OCI-LY1 (cell line): ENCODE data around the gene MX2.
"Not testable (repeated sequence)": the region's sequence is repeated elsewhere in the genome, so short reads cannot be mapped to it uniquely, and the experiment has no call there.

Source experiments
- H2AFZ ChIP-seq: fragments of 200-600 bp; sonication (generic), shearing (Covaris generic); 2 replicates; pipeline ENCODE4 v1.6.0; 2014; ENCODE audit warnings: antibody characterized with exemption, mild to moderate bottlenecking, low read length
- H3F3A ChIP-seq: fragments of 200-600 bp; sonication (generic), shearing (Covaris generic); 2 replicates; pipeline ENCODE4 v1.6.0; 2014; ENCODE audit warnings: mild to moderate bottlenecking, antibody characterized with exemption, low read length, moderate library complexity; ENCODE audit not compliant: insufficient read depth
- H3K27ac ChIP-seq: fragments of 200-600 bp; sonication (generic); 2 replicates; pipeline ENCODE4 v1.5.1; 2014; ENCODE audit warnings: low read length, mixed run types, mild to moderate bottlenecking, low read depth; ENCODE audit not compliant: poor library complexity, severe bottlenecking
- H3K27me3 ChIP-seq: fragments of 200-600 bp; sonication (generic); 2 replicates; pipeline ENCODE4 v1.6.0; 2014; ENCODE audit warnings: antibody characterized with exemption, mild to moderate bottlenecking, low read length, moderate library complexity; ENCODE audit not compliant: insufficient read depth
- H3K36me3 ChIP-seq: fragments of 200-600 bp; sonication (generic); 2 replicates; pipeline ENCODE4 v1.6.1; 2014; ENCODE audit warnings: mild to moderate bottlenecking, antibody characterized with exemption, low read length, moderate library complexity, mixed read lengths; ENCODE audit not compliant: insufficient read depth
- H3K4me1 ChIP-seq: fragments of 200-600 bp; sonication (generic); 2 replicates; pipeline ENCODE4 v1.5.1; 2014; ENCODE audit warnings: mild to moderate bottlenecking, low read length, moderate library complexity; ENCODE audit not compliant: insufficient read depth, severe bottlenecking
- H3K4me2 ChIP-seq: fragments of 200-600 bp; sonication (generic), shearing (Covaris generic); 2 replicates; pipeline ENCODE4 v1.6.1; 2014; ENCODE audit warnings: low read length
- H3K4me3 ChIP-seq: fragments of 200-600 bp; sonication (generic); 2 replicates; pipeline ENCODE4 v1.5.1; 2014; ENCODE audit warnings: low read length, low read depth, mild to moderate bottlenecking, mixed read lengths; ENCODE audit not compliant: poor library complexity, severe bottlenecking
- H3K79me2 ChIP-seq: fragments of 200-600 bp; shearing (Covaris generic); 2 replicates; pipeline ENCODE4 v1.6.1; 2016; ENCODE audit warnings: mixed run types, low read length, mixed read lengths; ENCODE audit not compliant: insufficient read depth
- H3K9ac ChIP-seq: fragments of 200-600 bp; sonication (generic), shearing (Covaris generic); 2 replicates; pipeline ENCODE4 v1.6.1; 2014; ENCODE audit warnings: mild to moderate bottlenecking, low read length, mixed read lengths
- H3K9me2 ChIP-seq: fragments of 200-600 bp; sonication (generic), shearing (Covaris generic); 2 replicates; pipeline ENCODE4 v1.6.1; 2014; ENCODE audit warnings: low read depth, mild to moderate bottlenecking, low read length, mixed read lengths
- H3K9me3 ChIP-seq: fragments of 200-600 bp; shearing (Covaris generic); 2 replicates; pipeline ENCODE4 v1.6.1; 2014; ENCODE audit warnings: low read length, mixed read lengths
- H4K20me1 ChIP-seq: fragments of 200-600 bp; sonication (generic), shearing (Covaris generic); 2 replicates; pipeline ENCODE4 v1.6.0; 2016; ENCODE audit warnings: mild to moderate bottlenecking, low read length; ENCODE audit not compliant: insufficient read depth
- EZH2 ChIP-seq: fragments of 200-600 bp; sonication (generic), shearing (Covaris generic); IDR thresholded peaks from 2 replicates; pipeline ENCODE4 v1.8.0; 2017; ENCODE audit warnings: borderline replicate concordance, mixed run types, mild to moderate bottlenecking, antibody characterized with exemption, low read length, moderate library complexity, mixed read lengths
- TF ChIP-seq, protein P1 (sequence below): fragments of 200-600 bp; sonication (generic), shearing (Covaris generic); IDR thresholded peaks from 2 replicates; pipeline ENCODE4 v1.5.1; 2017; ENCODE audit warnings: mild to moderate bottlenecking, antibody characterized with exemption, low read length, moderate library complexity, mixed read lengths

Gene MX2

DNA sequence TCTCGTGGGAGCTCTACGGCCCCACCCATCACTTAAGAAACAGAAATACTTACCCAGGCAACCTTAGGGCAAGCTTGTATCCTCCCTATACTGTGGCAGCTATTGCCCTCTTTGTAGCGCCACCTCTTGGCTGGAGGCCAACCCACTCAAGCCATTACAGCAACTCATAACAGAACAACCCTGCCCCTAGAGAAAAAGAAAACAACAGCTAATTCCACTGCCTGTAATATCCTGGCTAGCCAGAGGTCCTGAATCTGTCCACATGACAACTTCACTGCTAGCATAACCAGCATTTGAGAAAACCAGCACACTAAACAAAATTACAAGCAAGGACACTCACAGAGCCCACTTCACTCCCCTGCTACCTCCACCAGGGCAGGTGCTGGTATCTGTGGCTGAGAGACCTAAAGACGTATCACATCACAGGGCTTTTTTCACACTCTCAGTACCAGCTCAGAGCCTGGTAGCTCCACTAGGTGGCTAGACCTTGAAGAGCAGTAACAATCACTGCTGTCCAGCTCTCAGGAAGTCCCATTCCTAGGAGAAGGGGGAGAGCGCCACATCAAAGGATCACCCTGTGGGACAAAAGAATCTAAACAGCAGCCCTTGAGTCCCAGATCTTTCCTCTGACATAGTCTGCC is 49.7 kb downstream of the MX2 start:
- H3F3A ChIP-seq = no peaks in the 10 kb centered on the region
- H4K20me1 ChIP-seq = no peaks in the 10 kb centered on the region
- no peak overlapping the region for H3K4me3 ChIP-seq
- no peaks in the 10 kb centered on the region for H3K79me2 ChIP-seq
- H3K9me2 ChIP-seq = no peaks in the 10 kb centered on the region
- peaks cover 7% of the 10 kb centered on the region for H3K4me1 ChIP-seq
- H3K27me3 ChIP-seq = no peaks in the 10 kb centered on the region; the same call in 1 of the 2 replicates
- peaks cover 38% of the 10 kb centered on the region for H3K36me3 ChIP-seq
- no peak overlapping the region for H2AFZ ChIP-seq
- H3K9ac ChIP-seq = no peak overlapping the region
- H3K27ac ChIP-seq = no peak overlapping the region
- peaks cover 5% of the 10 kb centered on the region for H3K9me3 ChIP-seq
- no peak overlapping the region for H3K4me2 ChIP-seq
- no peak for TF ChIP-seq EZH2
- TF ChIP-seq, protein P1, sequence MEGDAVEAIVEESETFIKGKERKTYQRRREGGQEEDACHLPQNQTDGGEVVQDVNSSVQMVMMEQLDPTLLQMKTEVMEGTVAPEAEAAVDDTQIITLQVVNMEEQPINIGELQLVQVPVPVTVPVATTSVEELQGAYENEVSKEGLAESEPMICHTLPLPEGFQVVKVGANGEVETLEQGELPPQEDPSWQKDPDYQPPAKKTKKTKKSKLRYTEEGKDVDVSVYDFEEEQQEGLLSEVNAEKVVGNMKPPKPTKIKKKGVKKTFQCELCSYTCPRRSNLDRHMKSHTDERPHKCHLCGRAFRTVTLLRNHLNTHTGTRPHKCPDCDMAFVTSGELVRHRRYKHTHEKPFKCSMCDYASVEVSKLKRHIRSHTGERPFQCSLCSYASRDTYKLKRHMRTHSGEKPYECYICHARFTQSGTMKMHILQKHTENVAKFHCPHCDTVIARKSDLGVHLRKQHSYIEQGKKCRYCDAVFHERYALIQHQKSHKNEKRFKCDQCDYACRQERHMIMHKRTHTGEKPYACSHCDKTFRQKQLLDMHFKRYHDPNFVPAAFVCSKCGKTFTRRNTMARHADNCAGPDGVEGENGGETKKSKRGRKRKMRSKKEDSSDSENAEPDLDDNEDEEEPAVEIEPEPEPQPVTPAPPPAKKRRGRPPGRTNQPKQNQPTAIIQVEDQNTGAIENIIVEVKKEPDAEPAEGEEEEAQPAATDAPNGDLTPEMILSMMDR = peak; percentile 67

DNA sequence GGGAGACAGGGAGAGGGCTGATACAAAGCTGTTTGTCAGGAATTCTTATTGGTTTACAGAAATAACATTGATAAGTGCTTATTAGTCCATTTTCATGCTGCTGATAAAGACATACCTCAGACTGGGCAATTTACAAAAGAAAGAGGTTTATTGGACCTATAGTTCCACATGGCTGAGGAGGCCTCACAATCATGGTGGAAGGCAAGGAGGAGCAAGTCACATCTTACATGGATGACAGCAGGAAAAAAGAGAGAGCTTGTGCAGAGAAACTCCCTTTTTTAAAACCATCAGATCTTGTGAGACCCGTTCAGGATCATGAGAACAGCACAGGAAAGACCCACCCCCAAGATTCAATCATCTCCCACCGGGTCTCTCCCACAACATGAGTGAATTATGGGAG is 55.7 kb downstream of the MX2 start:
- H3K27ac ChIP-seq, H4K20me1 ChIP-seq, H3K79me2 ChIP-seq, H3K9me3 ChIP-seq, H2AFZ ChIP-seq, H3K4me2 ChIP-seq, H3K9ac ChIP-seq, H3K27me3 ChIP-seq, H3K4me3 ChIP-seq, H3K9me2 ChIP-seq, H3F3A ChIP-seq, H3K36me3 ChIP-seq: not testable (repeated sequence)
- H3K4me1 ChIP-seq = peaks cover 11% of the 10 kb centered on the region

DNA sequence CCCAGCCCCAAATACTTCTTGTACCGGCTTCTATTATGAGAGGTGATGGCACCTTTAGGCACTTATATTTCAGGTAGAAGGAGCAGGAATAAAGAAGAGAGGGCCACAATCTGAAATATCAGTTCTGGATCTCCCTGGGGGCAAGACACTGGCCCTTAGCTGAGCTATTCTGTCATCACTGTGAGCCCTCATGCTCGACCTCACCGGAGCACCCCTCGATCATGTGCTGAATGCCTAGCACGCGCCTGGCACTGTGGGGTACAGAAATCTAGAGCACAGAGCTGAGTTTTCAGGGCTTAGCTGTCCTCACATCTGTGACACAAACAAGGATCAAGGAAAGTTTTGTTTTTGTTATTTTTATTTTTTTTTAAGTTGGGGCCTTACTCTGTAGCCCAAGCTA is 56.6 kb downstream of the MX2 start:
- Histone ChIP-seq H2AFZ (no peak overlapping the region), H3K9ac (no peak overlapping the region)

More for the DNA sequence above, 56.6 kb downstream of the MX2 start:
- H3K36me3 ChIP-seq = no peaks in the 10 kb centered on the region
- H4K20me1 ChIP-seq = no peaks in the 10 kb centered on the region
- no peak for TF ChIP-seq EZH2
- TF ChIP-seq, protein P1 = no peak
- no peaks in the 10 kb centered on the region for H3K79me2 ChIP-seq
- no peaks in the 10 kb centered on the region for H3K27me3 ChIP-seq
- H3K27ac ChIP-seq = no peak overlapping the region
- H3K9me2 ChIP-seq = no peaks in the 10 kb centered on the region
- no peaks in the 10 kb centered on the region for H3F3A ChIP-seq
- H3K4me3 ChIP-seq = no peak overlapping the region
- H3K4me2 ChIP-seq = no peak overlapping the region
- peaks cover 3% of the 10 kb centered on the region; the same call in 1 of the 2 replicates for H3K9me3 ChIP-seq
- peaks cover 13% of the 10 kb centered on the region for H3K4me1 ChIP-seq
